CD4-positive, alpha-beta T cell (primary cell): ENCODE results near the gene LCK. TPM values are rescaled to one million over a fixed set of nuclear protein-coding genes. Genes with fewer than 3 reads are reported as not detected.

Source experiments
- ATAC-seq: fragments of 200-7000 bp; cut with Tn5 transposase; one replicate; pipeline ENCODE4 v1.10.0; 2022; ENCODE audit warnings: mild to moderate bottlenecking; ENCODE audit not compliant: poor library complexity
- CTCF ChIA-PET: fragments of 350-600 bp; sonication (Branson Sonifier 250); formaldehyde crosslinking; loops from one replicate; lab custom pipeline; 2021; ENCODE audit warnings: antibody characterized with exemption, inconsistent platforms; lab: Charles Lee
- POLR2A ChIA-PET: fragments of 350-600 bp; sonication (Branson Sonifier 250); formaldehyde crosslinking; loops from one replicate; lab custom pipeline; 2021; ENCODE audit warnings: antibody characterized with exemption, inconsistent platforms; lab: Charles Lee
- DNase-seq, 14 experiments: peaks; one replicate each; pipeline ENCODE4 v3.0.0-alpha.2; 2013 to 2020; ENCODE audit warnings: mixed read lengths in 2 of 14
- H3K27ac ChIP-seq, 2 donors: one replicate each; pipeline versions ENCODE4 v1.5.1 to v1.7.0; 2013; ENCODE audit warnings: low read length in 2 of 2, low read depth in 1 of 2, mild to moderate bottlenecking in 1 of 2
- H3K27me3 ChIP-seq, 2 experiments: 1 replicate in 1 of 2; 2 replicates in 1 of 2; pipeline versions ENCODE4 v1.6.1 to v1.7.0; 2013; ENCODE audit warnings: low read length in 2 of 2, control low read depth in 1 of 2, mild to moderate bottlenecking in 1 of 2, moderate library complexity in 1 of 2; ENCODE audit not compliant: insufficient read depth in 2 of 2, control insufficient read depth in 1 of 2
- H3K36me3 ChIP-seq: one replicate; pipeline ENCODE4 v1.6.1; 2013; ENCODE audit warnings: low read length, control low read depth; ENCODE audit not compliant: insufficient read depth
- H3K4me1 ChIP-seq: one replicate; pipeline ENCODE4 v1.6.1; 2013; ENCODE audit warnings: low read length, control low read depth; ENCODE audit not compliant: insufficient read depth
- H3K4me3 ChIP-seq: one replicate; pipeline ENCODE4 v1.5.1; 2013; ENCODE audit warnings: mild to moderate bottlenecking, low read length, moderate library complexity
- H3K9me3 ChIP-seq, 2 experiments: 1 replicate in 1 of 2; 2 replicates in 1 of 2; pipeline versions ENCODE4 v1.6.1 to v1.7.0; 2013; ENCODE audit warnings: low read length in 2 of 2, mild to moderate bottlenecking in 2 of 2, control low read depth in 1 of 2, moderate library complexity in 1 of 2; ENCODE audit not compliant: control insufficient read depth in 1 of 2, insufficient read depth in 1 of 2
- H3K27ac Mint-ChIP-seq: one replicate; pipeline ENCODE4 v1.8.0; 2020; ENCODE audit warnings: mixed read lengths
- H3K27me3 Mint-ChIP-seq: one replicate; pipeline ENCODE4 v1.8.0; 2021; ENCODE audit warnings: mixed read lengths
- H3K36me3 Mint-ChIP-seq: one replicate; pipeline ENCODE4 v1.8.0; 2021; ENCODE audit warnings: low read depth, mixed read lengths
- H3K4me1 Mint-ChIP-seq: one replicate; pipeline ENCODE4 v1.8.0; 2021; ENCODE audit warnings: low read depth, mixed read lengths
- H3K4me3 Mint-ChIP-seq: one replicate; pipeline ENCODE4 v1.8.0; 2020; ENCODE audit warnings: mild to moderate bottlenecking, mixed read lengths
- H3K9me3 Mint-ChIP-seq: one replicate; pipeline ENCODE4 v1.8.0; 2020; ENCODE audit warnings: mixed read lengths
- intact Hi-C, 2 experiments: fragments of 100-400 bp; cut with DNase I in 1 of 2; cut with micrococcal nuclease in 1 of 2; formaldehyde crosslinking; loops; one replicate each; pipeline versions ENCODE4 v1.15.1 to v1.9.0; 2023 to 2025; cut with DNase I, micrococcal nuclease
- total RNA-seq, 174 experiments: library from RNA in 2 of 174; stranded (reverse) in 2 of 174; gene quantifications; one replicate each; pipeline ENCODE4 v1.2.3 and lab custom pipeline; 2021 to 2026
- TF ChIP-seq, protein P1 (sequence below): fragments of 200-600 bp; IDR thresholded peaks from one replicate; pipeline ENCODE4 v1.8.0; 2022; ENCODE audit warnings: antibody characterized with exemption, mild to moderate bottlenecking

The LCK gene
- total RNA-seq, 2 experiments from 2014 or later, result 187 to 188 TPM

GRCh38 chr1:32330558-32331151 lies 79.6 kb downstream of the LCK start:
- POLR2A ChIA-PET, result interaction anchor here (1.4 kb wide), 1 partner anchor 9 kb away, joined by 4 read pairs; no protein-coding TSS in a partner anchor

GRCh38 chr1:32331549-32331948 lies 80.5 kb downstream of the LCK start:
- peaks cover 71% of the 10 kb centered on the region for H3K36me3 ChIP-seq
- ChIA-PET CTCF (interaction anchor here (0.7 to 1.1 kb wide), 2 partner anchors 69 to 91 kb away, joined by 3 read pairs; no protein-coding TSS in a partner anchor), POLR2A (interaction anchor here (0.6 to 2.0 kb wide), 3 partner anchors 10 to 40 kb away, joined by 3 to 6 read pairs (median 4); no protein-coding TSS in a partner anchor)
- no peak overlapping the region for H3K27ac ChIP-seq
- Mint-ChIP-seq H3K4me1 (peaks cover 32% of the 10 kb centered on the region), H3K36me3 (peaks cover 81% of the 10 kb centered on the region), H3K27me3 (no peaks in the 10 kb centered on the region), H3K27ac (peak overlapping the region; percentile 59), H3K9me3 (no peaks in the 10 kb centered on the region), H3K4me3 (peak overlapping the region; percentile 51)
- peaks cover 23% of the 10 kb centered on the region for H3K4me1 ChIP-seq
- ATAC-seq, result no peak
- no peaks in the 10 kb centered on the region for H3K27me3 ChIP-seq
- TF ChIP-seq, protein P1, sequence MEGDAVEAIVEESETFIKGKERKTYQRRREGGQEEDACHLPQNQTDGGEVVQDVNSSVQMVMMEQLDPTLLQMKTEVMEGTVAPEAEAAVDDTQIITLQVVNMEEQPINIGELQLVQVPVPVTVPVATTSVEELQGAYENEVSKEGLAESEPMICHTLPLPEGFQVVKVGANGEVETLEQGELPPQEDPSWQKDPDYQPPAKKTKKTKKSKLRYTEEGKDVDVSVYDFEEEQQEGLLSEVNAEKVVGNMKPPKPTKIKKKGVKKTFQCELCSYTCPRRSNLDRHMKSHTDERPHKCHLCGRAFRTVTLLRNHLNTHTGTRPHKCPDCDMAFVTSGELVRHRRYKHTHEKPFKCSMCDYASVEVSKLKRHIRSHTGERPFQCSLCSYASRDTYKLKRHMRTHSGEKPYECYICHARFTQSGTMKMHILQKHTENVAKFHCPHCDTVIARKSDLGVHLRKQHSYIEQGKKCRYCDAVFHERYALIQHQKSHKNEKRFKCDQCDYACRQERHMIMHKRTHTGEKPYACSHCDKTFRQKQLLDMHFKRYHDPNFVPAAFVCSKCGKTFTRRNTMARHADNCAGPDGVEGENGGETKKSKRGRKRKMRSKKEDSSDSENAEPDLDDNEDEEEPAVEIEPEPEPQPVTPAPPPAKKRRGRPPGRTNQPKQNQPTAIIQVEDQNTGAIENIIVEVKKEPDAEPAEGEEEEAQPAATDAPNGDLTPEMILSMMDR, result no peak
- H3K4me3 ChIP-seq, result no peak overlapping the region
- no peak for DNase-seq
- intact Hi-C loops, result loop anchor here in 1 of 2 experiments (1.0 to 5.0 kb wide), 2 partner anchors 69 to 75 kb away; no protein-coding TSS in a partner anchor
- no peaks in the 10 kb centered on the region for H3K9me3 ChIP-seq

More at GRCh38 chr1:32330558-32331151, 79.6 kb downstream of the LCK start:
- peaks cover 18% of the 10 kb centered on the region for H3K4me1 ChIP-seq
- Mint-ChIP-seq H3K4me3 (no peak overlapping the region), H3K27me3 (no peaks in the 10 kb centered on the region), H3K36me3 (peaks cover 86% of the 10 kb centered on the region), H3K27ac (peak overlapping the region; percentile 59), H3K9me3 (no peaks in the 10 kb centered on the region), H3K4me1 (peaks cover 32% of the 10 kb centered on the region)
- H3K36me3 ChIP-seq, result peaks cover 79% of the 10 kb centered on the region
- CTCF ChIA-PET, result interaction anchor here (0.7 to 1.1 kb wide), 2 partner anchors 70 to 90 kb away, joined by 3 read pairs; no protein-coding TSS in a partner anchor
- TF ChIP-seq, protein P1, result no peak
- DNase-seq (no peak), ATAC-seq (no peak)
- no peak overlapping the region for H3K4me3 ChIP-seq
- intact Hi-C loops, result loop anchor here in 1 of 2 experiments (1.0 to 5.0 kb wide), 2 partner anchors 68 to 76 kb away; no protein-coding TSS in a partner anchor
- no peaks in the 10 kb centered on the region for H3K9me3 ChIP-seq
- no peak overlapping the region for H3K27ac ChIP-seq
- H3K27me3 ChIP-seq, result no peaks in the 10 kb centered on the region

- POLR2A ChIA-PET, result interaction anchor here (0.6 to 2.4 kb wide), 7 partner anchors 10 to 92 kb away, joined by 3 to 17 read pairs (median 5); partner anchors contain the start of gene BSDC1
- peaks cover 73% of the 10 kb centered on the region for H3K36me3 Mint-ChIP-seq
- peaks cover 41% of the 10 kb centered on the region for H3K4me1 Mint-ChIP-seq
- H3K27me3 ChIP-seq, result no peaks in the 10 kb centered on the region
- H3K9me3 Mint-ChIP-seq, result no peaks in the 10 kb centered on the region
- CTCF ChIA-PET, result interaction anchor here (1.6 to 2.0 kb wide), 3 partner anchors 40 to 92 kb away, joined by 5 to 6 read pairs (median 5); no protein-coding TSS in a partner anchor
- no peak overlapping the region for H3K4me3 ChIP-seq
- H3K27ac ChIP-seq, result no peak overlapping the region
- H3K9me3 ChIP-seq, result no peaks in the 10 kb centered on the region
- TF ChIP-seq, protein P1, result no peak
- ATAC-seq (no peak), DNase-seq (no peak)
- intact Hi-C loops, result loop anchor here in 1 of 2 experiments (5.0 kb wide), 1 partner anchor 70 kb away; no protein-coding TSS in a partner anchor
- peaks cover 62% of the 10 kb centered on the region for H3K36me3 ChIP-seq
- H3K4me3 Mint-ChIP-seq, result peak overlapping the region; percentile 54
- peak overlapping the region; percentile 59 for H3K27ac Mint-ChIP-seq
- peaks cover 32% of the 10 kb centered on the region for H3K4me1 ChIP-seq
- no peaks in the 10 kb centered on the region for H3K27me3 Mint-ChIP-seq
Observed at GRCh38 chr1:32332290-32333079, 81.4 kb downstream of the LCK start.
